ENCODE data around the gene SORCS2.

The SORCS2 gene

DNA sequence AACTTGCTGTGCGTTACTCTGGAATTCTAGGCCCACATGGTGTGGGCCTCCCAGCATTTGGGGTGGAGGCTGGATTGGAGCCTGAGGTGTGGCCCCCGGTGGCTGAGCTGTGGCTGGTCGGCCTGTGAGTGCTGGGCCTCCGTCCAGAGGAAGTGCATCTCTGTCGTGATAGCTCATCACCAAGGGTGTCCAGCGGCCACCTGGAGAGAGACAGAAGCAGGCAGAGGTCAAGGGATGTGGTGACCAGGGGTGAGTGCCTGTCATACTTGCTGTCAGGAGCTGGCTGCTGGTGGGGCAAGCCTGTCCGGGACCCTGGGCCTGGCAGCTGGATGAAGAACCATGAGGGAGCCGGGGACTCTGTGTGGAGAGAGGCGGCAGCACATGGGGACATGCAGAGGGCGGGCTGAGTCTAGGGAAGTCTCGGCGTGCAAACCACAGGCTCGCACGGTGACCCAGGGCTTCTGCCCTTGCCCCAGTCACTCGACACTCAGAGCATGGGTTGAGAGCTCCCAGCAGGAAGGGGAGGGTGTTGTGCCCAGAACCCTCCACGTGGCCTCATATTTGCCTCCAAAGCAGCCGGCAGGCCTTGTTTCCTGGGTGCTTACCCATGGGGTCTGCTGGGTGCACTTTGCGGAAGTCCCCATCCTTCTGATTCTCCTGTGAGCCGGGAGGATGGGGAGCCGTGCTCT is 6.2 kb downstream of the SORCS2 start:
- DNase-seq (ENCODE audit: low read depth): no peak
- no peak overlapping the region for H3K4me3 ChIP-seq (ENCODE audit: low read depth, low read length)
- TF ChIP-seq, protein P1, sequence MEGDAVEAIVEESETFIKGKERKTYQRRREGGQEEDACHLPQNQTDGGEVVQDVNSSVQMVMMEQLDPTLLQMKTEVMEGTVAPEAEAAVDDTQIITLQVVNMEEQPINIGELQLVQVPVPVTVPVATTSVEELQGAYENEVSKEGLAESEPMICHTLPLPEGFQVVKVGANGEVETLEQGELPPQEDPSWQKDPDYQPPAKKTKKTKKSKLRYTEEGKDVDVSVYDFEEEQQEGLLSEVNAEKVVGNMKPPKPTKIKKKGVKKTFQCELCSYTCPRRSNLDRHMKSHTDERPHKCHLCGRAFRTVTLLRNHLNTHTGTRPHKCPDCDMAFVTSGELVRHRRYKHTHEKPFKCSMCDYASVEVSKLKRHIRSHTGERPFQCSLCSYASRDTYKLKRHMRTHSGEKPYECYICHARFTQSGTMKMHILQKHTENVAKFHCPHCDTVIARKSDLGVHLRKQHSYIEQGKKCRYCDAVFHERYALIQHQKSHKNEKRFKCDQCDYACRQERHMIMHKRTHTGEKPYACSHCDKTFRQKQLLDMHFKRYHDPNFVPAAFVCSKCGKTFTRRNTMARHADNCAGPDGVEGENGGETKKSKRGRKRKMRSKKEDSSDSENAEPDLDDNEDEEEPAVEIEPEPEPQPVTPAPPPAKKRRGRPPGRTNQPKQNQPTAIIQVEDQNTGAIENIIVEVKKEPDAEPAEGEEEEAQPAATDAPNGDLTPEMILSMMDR (conservative IDR thresholded peaks at IDR 0.05; ENCODE audit: low read depth, low read length): no peak

DNA sequence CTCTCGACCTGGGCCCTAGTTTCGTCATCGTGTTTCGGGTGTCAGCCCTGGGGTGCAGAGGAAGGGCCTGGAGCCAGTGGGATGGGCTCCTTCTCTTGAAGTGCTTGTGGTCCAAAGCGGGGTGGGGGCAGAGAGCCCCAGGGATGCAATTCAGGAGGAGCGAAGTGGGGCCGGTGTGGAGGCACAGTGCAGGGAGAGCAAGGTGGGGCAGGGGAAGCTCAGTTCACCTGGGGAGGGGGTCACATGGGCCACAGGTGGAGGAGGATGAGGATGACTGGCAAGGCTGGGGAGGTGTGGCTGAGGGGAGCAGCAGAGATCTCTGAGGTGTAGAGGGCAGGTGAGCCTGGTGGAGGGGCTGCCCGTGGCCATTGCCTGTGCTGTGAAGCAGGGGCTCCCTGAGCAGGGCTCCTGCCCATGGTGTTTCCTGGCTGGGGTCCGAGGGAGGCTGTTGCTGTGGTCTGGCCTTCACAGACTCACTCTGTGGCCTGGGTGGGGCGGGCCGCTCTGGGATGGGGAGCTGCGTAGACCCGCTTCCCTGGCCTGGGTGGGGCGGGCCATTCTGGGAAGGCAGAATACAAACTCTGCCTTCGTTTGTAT is 6.9 kb downstream of the SORCS2 start:
- H3K4me3 ChIP-seq (ENCODE audit: low read depth, low read length): no peak overlapping the region
- DNase-seq (ENCODE audit: low read depth): no peak
- TF ChIP-seq, protein P1 (conservative IDR thresholded peaks at IDR 0.05; ENCODE audit: low read depth, low read length): no peak

DNA sequence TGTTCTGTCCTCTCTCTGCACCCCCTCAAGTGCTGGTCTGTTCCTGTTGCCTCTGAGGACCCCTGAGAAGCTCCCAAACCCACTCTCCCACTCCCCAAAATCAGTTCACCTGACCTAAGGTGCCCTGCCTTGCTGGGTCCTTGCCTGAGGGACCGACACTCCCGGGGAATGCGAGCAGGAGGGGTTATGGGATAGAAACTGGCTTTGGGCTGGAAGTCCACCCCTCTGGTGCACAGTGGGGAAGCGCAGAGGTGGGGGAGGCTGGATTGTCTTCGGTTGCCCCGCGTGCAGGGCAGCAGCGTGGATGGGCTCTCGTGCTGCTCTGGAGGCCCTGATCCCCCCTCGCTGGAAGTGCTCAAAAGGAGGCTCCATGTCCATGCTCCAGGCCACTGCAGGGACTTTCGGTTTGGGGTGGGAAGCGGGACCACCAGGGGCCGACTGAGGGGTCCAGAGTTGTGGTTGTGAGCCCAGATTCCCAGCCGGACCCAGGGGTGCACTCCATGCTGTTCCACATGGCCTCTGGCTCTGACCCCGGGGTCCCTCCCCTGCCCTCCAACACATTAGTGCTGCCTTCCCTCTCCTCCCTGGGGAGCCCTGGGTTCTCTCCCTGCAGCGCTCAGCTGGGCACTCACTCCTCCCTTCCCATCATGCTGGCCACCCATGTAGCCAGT is 7.6 kb downstream of the SORCS2 start:
- no peak overlapping the region for H3K4me3 ChIP-seq (ENCODE audit: low read depth, low read length)
- TF ChIP-seq, protein P1 (conservative IDR thresholded peaks at IDR 0.05; ENCODE audit: low read depth, low read length): no peak
- DNase-seq (ENCODE audit: low read depth): no peak

GRCh38 chr4:7200801-7201200 is 8.5 kb downstream of the SORCS2 start:
- H3K4me3 ChIP-seq (ENCODE audit: low read depth, low read length): no peak overlapping the region
- DNase-seq (ENCODE audit: low read depth): no peak
- TF ChIP-seq, protein P1 (conservative IDR thresholded peaks at IDR 0.05; ENCODE audit: low read depth, low read length): no peak

DNA sequence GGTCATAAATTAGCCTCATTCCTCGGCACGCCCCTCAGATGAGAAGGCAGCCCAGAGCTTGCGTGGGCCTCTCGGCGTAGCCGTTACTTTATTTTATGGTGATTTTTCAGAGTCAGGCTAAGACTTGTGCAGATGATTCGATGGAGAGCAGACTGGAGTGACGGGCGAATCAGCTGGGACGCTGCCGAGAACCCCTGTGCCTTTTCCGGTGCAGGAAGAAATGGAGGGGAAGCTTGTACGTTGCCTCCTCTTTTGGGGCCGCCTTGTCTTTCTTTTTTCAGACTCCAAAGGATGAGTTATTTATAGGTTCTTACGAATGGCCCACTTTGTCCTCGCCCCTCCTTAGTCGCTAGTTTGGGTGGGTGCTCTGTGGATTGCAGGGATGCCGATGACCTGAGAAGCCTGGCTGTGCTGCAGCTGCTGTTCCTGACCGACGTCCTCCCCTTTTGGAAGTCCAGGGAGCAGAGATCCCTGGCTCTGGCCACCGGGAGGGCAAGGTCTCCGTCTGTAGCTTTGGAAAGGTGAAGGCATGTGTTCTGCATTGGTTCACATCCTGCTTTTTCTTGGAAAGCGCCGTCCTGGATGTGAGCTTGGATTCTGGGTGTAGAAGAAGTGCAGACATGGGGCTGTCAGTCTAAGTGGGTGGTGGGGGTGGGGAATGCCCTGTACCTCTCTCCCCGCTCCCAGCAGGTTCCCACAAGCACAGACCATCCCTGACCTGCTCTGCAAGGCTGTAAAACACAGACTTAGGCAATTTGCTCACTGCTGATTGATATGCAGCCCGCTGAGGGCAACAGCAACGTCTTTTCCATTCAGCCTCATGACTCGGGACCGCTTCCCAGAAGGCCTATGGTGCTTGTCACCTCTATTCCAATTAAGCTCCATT is 9.3 kb downstream of the SORCS2 start:
- TF ChIP-seq, protein P1 (conservative IDR thresholded peaks at IDR 0.05; ENCODE audit: low read depth, low read length): no peak
- no peak overlapping the region for H3K4me3 ChIP-seq (ENCODE audit: low read depth, low read length)
- DNase-seq (ENCODE audit: low read depth): no peak

DNA sequence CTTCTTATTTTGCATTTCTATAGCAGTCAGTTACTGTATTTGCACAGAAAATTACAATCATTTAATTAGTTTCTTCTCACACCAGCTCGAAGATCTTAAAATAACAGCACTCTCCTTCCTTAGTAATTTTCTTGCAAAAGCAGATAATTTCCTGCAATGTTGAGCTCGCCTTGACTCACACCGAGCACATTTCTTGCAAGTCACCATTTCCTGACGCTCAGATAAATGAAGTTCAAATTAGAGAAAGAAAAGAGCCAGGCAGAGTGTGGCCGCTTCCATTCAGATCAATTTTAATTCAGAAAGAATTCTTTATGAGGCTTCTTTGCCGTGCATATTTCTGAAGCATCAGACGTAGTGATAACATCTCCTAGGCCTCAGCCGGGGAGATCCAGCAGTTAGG is 10.1 kb downstream of the SORCS2 start:
- DNase-seq (ENCODE audit: low read depth): peak; percentile 52
- TF ChIP-seq, protein P1 (conservative IDR thresholded peaks at IDR 0.05; ENCODE audit: low read depth, low read length): no peak
- no peak overlapping the region for H3K4me3 ChIP-seq (ENCODE audit: low read depth, low read length)

Data from choroid plexus epithelial cell (primary cell).